Cardiac muscle cell (in vitro differentiated cells and primary cell): Measurements from ENCODE around the gene FLCN. TPM values are rescaled to one million over a fixed set of nuclear protein-coding genes. Genes with fewer than 3 reads are reported as not detected.
A peak's percentile ranks its signal among the peaks of the same experiment; 100 is the strongest.
"Not testable (repeated sequence)": the region's sequence is repeated elsewhere in the genome, so short reads cannot be mapped to it uniquely, and the experiment has no call there.

Source experiments
- DNase-seq, 2 donors: peaks; one replicate each; pipeline versions ENCODE4 v3.0.0 to v3.0.0-alpha.2; 2010 to 2017; ENCODE audit warnings: low read depth in 1 of 2, low spot score in 1 of 2
- H3K27ac ChIP-seq: fragments of 200-600 bp; sonication (generic); 2 replicates; pipeline ENCODE4 v1.5.1; 2016
- H3K27me3 ChIP-seq: fragments of 200-600 bp; sonication (generic); 2 replicates; pipeline ENCODE4 v1.6.0; 2016; ENCODE audit warnings: control low read depth
- H3K36me3 ChIP-seq: fragments of 200-600 bp; sonication (generic); 2 replicates; pipeline ENCODE4 v1.5.1; 2016; ENCODE audit warnings: control low read depth
- H3K4me1 ChIP-seq: fragments of 200-600 bp; sonication (generic); 2 replicates; pipeline ENCODE4 v1.8.1; 2017; ENCODE audit warnings: low read depth, mild to moderate bottlenecking, mixed run types
- H3K4me3 ChIP-seq: fragments of 200-600 bp; sonication (generic); 2 replicates; pipeline ENCODE4 v1.5.1; 2016; ENCODE audit warnings: mild to moderate bottlenecking
- H3K9me3 ChIP-seq: fragments of 200-600 bp; sonication (generic); 2 replicates; pipeline ENCODE4 v1.5.1; 2017; ENCODE audit warnings: low read depth, mild to moderate bottlenecking, control low read depth
- CTCF ChIP-seq: IDR thresholded peaks from 2 replicates; pipeline ENCODE4 v1.5.1; 2012; ENCODE audit warnings: low read depth, mild to moderate bottlenecking, low read length
- polyA plus RNA-seq: library from polyadenylated mRNA; unstranded; fragments of >200 nt; fragmentation: Nextera tagmentation; extraction: Ambion mirVana; gene quantifications from 2 replicates; pipeline ENCODE4 v1.2.1, GENCODE V29; 2016
- total RNA-seq: library from RNA; depleted of rRNA; stranded (reverse); fragments of >200 nt; gene quantifications from 2 replicates; pipeline ENCODE4 v1.2.3, GENCODE V29; 2016

Gene FLCN
- 26.5 and 34.2 TPM in 2 replicates for total RNA-seq
- 12.8 and 14.1 TPM in 2 replicates for polyA plus RNA-seq

DNA sequence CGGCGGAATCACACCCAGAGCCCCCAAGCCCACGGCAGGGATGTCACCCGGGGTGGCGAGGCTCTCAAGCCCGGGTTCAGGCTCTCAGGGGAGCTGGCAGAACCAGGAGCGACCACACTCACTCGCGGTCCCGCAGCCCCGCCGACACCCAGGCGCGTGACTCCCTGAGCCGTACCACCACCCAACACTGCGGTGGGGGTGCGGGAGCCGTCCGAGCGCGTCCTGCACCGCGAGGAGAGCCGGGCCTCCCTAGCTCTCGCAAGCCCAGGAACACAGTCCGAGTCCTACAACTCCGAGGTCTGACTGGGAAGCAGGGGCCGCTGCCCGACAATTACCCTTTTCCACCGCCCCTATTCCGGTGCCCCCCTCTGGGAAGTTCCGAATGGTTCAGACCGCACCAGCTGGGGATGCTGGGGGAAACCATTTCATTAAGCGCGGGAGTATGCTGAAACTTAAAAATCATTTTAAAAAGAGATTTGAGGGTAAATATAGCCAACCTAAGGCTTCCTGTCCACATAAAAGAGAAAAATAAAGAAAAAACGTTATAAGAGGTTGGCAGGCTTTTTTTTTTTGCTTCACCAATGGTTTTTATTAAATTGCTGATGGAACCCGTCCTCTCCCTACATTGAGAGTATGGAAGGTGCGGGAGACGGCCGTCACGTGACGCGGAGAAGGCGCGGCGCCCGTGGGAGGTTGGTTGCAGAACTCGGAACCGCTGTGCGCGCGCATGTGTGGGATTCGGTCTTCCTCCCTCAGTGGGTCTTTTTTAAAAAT lies at the start of gene FLCN:
TSS of gene FLCN (minus strand) at position 143 of the 774 bp plus-strand sequence. CDS start 9,031 bp downstream, outside the sequence.
- H3K9me3 ChIP-seq: no peaks in the 10 kb centered on the region
- peaks cover 11% of the 10 kb centered on the region for H3K4me1 ChIP-seq
- DNase-seq: peak; percentile 81 to 93
- H3K36me3 ChIP-seq: no peaks in the 10 kb centered on the region
- H3K4me3 ChIP-seq: peak within 1 kb of the TSS; percentile 91
- H3K27ac ChIP-seq: peak within 1 kb of the TSS; percentile 99
- no peaks in the 10 kb centered on the region for H3K27me3 ChIP-seq
- TF ChIP-seq CTCF: no peak

GRCh38 chr17:17285951-17286350 lies 49.0 kb upstream of the FLCN start:
- no peaks in the 10 kb centered on the region for H3K9me3 ChIP-seq
- no peak overlapping the region for H3K27ac ChIP-seq
- no peak overlapping the region for H3K4me3 ChIP-seq
- no peaks in the 10 kb centered on the region for H3K27me3 ChIP-seq
- no peak for TF ChIP-seq CTCF
- H3K36me3 ChIP-seq: no peaks in the 10 kb centered on the region
- no peaks in the 10 kb centered on the region for H3K4me1 ChIP-seq
- DNase-seq: no peak

DNA sequence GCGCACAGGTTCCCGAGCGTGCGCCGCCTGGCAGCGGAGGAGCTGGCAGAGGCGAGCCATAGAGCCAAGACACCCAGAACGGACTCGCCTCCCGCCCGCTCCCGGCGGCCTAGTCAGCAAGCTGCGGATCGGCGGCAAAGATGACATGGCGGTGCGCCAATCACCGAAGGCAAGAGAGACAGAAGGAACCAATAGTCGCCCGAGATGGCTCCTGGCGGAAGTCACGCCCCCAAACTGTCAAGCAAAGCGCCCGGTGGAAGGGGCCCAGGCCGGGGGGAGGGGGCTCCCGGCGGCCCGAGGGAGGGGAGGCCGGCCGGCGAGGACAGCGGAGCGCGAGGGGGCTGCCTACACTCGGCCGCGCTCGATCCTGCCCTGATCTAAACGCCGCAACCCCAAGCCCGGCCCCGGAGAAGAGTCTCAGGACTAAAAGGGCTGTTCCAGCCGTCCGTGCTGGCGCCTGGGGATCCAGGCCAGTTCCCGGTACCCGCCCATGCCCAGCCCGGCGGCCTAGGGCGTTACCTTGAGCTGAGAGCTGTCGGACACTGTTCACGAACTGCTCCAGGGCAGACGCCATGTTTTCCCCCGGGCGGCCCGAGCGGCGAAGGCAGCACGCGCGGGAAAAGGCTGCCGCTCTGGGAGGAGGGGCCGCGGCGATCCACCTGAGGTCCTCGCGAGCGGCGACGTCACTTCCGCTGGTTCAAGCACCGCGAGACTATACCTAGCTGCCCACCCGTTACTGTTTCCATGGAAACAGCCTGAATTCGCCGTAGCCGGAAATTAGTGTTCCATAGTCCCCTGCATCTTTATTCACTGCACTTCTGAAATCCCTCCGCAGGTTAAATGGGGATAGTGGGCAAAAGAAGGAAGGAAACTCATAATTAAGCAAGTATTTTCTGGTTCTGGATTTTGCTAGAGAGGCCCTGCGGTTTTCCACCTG lies 43.9 kb upstream of the FLCN start, which contains the start of gene COPS3:
TSS of gene COPS3 (minus strand) at position 634 of the 937 bp plus-strand sequence. CDS start at position 574, 60 bp downstream.
- Histone ChIP-seq H3K9me3 (no peaks in the 10 kb centered on the region), H3K27ac (peak within 1 kb of the TSS; percentile 98), H3K4me3 (peak within 1 kb of the TSS; percentile 78), H3K27me3 (no peaks in the 10 kb centered on the region), H3K4me1 (peaks cover 5% of the 10 kb centered on the region), H3K36me3 (no peaks in the 10 kb centered on the region)
- peak; percentile 99 for DNase-seq
- no peak for TF ChIP-seq CTCF

- peaks cover 5% of the 10 kb centered on the region for H3K4me1 ChIP-seq
- H3K36me3 ChIP-seq: peaks cover 6% of the 10 kb centered on the region
- H3K9me3 ChIP-seq: no peaks in the 10 kb centered on the region
- no peak overlapping the region for H3K4me3 ChIP-seq
- no peaks in the 10 kb centered on the region for H3K27me3 ChIP-seq
- H3K27ac ChIP-seq: no peak overlapping the region
- no peak for DNase-seq
- TF ChIP-seq CTCF: no peak
Observed at GRCh38 chr17:17279316-17279715, 42.3 kb upstream of the FLCN start.

- H3K4me1 ChIP-seq, H3K27me3 ChIP-seq, DNase-seq, H3K27ac ChIP-seq, H3K9me3 ChIP-seq, H3K4me3 ChIP-seq: not testable (repeated sequence)
- peaks cover 22% of the 10 kb centered on the region for H3K36me3 ChIP-seq
Observed at GRCh38 chr17:17277431-17277830, 40.5 kb upstream of the FLCN start.
